HPDE6-E6E7 (cell line): Measurements from ENCODE around the gene INTS14.
"Not testable (repeated sequence)": the region's sequence is repeated elsewhere in the genome, so short reads cannot be mapped to it uniquely, and the experiment has no call there.

Experiments used
- DNase-seq: peaks from one replicate; pipeline ENCODE4 v3.0.0; 2011; ENCODE audit warnings: missing footprints; ENCODE audit errors: extremely low spot score

INTS14 gene

GRCh38 chr15:65631503-65631902 lies 20.6 kb upstream of the INTS14 start:
- DNase-seq, result no peak

DNA sequence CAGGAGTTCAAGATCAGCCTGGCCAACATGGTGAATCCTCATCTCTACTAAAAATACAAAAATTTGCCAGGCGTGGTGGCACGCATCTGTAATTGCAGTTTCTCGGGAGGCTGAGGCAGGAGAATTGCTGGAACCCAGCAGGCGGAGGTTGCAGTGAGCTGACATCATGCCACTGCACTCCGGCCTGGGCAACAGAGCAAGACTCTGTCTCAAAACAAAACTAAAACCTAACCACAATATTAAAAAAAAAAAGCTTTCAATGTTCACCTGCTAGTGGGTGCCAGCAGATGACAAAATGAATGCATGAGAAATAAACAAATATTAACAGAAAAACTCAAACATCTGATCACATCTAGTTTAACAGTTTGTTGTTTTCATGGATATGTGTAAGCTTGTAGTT lies 19.8 kb upstream of the INTS14 start:
- no peak for DNase-seq

GRCh38 chr15:65629548-65629947 lies 18.6 kb upstream of the INTS14 start:
- DNase-seq, result no peak

DNA sequence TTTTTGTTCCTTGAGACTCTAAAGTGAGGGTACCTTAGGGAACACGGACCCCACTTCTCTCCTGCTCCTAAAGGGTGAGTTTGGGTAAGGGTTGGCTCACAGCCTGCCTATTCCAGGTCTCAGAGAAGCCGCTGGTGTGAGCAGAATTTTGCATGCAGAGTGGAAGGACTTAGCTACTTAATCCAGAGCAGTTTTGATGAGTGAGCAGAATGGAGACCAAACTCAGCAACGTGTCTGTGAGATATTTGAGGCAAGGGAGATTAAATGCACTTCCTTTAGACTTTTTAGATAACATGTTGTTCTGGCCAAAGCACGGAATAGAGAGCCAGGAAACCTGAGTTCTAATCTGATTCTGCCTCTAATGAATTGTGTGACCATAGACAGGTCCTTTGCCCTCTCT lies 15.9 kb upstream of the INTS14 start:
- DNase-seq, result no peak

- DNase-seq, result no peak
Measured at GRCh38 chr15:65623103-65623502, 12.2 kb upstream of the INTS14 start.

DNA sequence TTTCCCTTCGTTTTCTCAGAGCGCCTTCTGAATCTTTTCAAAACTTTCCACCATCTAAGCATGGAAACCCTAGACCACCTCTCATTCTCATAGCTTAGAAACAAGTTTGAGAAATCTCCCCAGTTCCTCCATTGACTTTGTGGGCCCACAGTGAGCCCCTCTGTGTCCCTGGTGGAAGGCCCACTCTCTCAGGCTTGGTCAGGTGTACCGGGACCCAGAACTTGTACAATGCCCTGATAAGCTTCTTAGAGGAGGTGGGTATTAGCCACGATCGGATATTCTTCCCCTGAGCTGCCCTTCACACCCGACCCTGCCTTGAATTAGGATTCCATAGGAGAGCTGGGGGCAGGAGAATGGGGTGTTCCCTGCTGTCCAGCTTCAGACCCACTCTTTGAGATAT lies 10.7 kb upstream of the INTS14 start, which contains the start of gene SLC24A1:
TSS of gene SLC24A1 (plus strand) at position 301 of the 400 bp plus-strand sequence. CDS start 2,143 bp downstream, outside the sequence.
- DNase-seq, result no peak

DNA sequence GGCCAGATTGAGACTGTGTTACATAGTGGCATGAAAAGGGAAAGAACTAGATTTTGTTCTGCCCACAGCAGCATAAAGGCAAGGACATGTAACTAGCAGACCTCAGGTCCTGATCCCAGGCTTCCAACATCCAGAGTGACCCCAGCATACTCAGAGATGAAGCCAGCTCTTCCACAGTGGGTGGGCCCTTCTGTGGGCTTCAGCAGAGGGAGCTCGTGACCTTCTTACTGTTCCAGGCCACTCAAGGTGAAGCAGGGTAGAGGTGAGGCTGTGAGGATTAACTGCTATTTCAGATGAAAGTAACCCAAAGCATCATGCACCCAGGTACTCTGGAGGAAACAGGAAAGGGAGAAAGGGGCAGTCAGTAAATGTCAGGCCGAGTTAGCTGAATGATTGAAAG lies 9.9 kb upstream of the INTS14 start:
- DNase-seq, result no peak

GRCh38 chr15:65619626-65620290 lies 8.8 kb upstream of the INTS14 start:
- DNase-seq, result no peak

GRCh38 chr15:65618560-65619109 lies 7.7 kb upstream of the INTS14 start:
- DNase-seq, result no peak

DNA sequence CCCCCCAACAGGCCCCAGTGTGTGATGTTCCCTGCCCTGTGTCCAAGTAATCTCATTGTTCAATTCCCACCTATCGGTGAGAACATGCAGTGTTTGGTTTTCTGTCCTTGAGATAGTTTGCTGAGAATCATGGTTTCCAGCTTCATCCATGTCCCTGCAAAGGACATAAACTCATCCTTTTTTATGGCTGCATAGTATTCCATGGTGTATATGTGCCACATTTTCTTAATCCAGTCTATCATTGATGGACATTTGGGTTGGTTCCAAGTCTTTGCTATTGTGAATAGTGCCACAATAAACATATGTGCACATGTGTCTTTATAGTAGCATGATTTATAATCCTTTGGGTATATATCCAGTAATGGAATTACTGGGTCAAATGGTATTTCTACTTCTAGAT lies 5.0 kb upstream of the INTS14 start:
- DNase-seq, result not testable (repeated sequence)

GRCh38 chr15:65612949-65613744 lies 2.2 kb upstream of the INTS14 start:
- DNase-seq, result no peak

DNA sequence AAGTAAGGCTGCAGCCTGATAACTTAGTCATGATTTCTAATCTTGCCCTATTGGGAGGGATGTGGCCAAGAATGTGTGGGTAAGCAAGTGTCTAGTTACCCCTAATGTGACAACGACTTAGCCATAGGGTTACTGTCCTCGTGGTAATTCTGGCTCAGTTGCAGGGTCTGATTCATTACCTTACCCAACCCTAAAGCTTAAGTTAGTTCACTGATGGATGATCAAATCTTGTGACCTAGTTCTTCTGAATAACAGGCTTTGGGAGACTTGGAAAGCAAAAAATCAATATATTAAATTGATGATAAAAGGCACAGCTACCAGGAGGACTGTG lies 1.6 kb upstream of the INTS14 start:
- no peak for DNase-seq

- DNase-seq, result no peak
Measured at GRCh38 chr15:65611888-65612615, 1.1 kb upstream of the INTS14 start.

GRCh38 chr15:65603559-65603958 lies 7.4 kb downstream of the INTS14 start:
- no peak for DNase-seq

- no peak for DNase-seq
Measured at GRCh38 chr15:65603134-65603533, 7.8 kb downstream of the INTS14 start.

- DNase-seq, result no peak
Measured at GRCh38 chr15:65599677-65600076, 11.3 kb downstream of the INTS14 start.

DNA sequence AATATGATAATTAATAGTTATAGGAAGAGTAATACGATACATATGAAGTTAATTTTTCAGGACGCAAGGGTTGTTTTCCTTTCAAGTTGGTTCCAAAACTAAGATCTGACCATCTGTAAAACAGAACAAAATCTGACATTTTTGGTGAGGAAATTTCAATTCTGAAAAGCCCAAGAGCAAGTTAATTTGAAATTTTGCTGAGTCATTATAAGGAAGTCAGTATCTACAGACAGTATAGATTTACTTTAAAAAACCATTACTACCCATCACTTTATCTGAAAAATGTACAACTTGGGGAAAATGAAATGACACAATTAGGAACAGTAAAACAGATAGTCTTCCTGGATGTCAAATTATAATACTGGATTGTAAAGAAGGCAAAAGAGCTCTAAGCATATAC lies 12.5 kb downstream of the INTS14 start:
- DNase-seq, result no peak

DNA sequence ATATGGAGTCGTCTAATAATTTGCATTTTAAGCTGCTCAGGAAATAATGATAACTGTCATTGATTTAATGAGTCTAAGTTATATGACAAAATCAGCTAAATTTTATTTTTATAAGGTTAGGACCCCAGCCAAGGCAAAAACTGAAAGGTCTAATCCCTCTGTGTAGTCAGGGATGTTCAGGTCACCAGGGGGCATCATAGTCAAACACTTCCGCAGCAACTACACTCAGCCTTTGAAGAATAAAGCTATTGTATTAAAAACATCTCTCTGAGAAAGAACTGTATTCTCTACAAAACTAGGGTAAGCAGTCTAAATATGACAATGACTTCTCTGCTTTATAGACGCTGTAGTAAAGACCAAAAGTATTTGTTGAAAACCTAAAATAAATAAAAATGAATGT lies 15.0 kb downstream of the INTS14 start:
- no peak for DNase-seq

DNA sequence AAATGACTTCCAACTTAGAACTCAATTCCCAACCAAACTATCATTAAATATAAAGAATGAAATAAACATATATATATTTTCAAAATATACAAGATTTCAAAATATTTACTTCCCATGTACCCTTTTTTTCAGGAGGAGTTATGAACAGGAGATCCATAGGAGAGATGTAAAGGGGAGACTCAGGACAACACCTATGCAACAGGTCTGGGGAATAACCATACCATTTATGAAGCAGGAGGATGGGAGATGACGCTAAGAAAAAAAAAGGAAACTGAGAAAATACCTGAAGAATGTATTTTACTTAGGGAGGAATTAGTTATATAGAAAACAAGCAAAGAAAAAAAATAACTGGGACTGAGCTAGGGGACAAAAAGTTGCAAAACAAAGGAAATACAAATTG lies 23.8 kb downstream of the INTS14 start:
- no peak for DNase-seq

DNA sequence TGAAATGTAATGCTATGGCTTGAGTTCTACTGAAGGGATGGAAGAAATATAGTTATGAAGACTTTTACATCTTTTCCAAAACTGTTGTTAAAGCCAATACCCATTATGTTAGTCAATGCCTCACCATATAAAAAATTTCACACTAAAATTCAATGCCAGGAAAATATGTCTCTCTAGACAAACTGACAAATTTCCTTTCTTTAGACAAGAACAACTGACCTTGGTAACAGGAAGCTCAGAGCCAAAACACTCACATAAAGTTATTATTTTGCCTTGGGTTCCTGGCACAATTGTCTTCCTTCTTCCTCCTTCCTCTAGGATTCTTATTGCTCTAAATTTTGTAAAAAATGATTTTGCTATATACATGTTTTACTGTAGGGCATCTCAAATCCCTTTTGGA lies 26.7 kb downstream of the INTS14 start:
- DNase-seq, result no peak

- DNase-seq, result no peak
Measured at GRCh38 chr15:65583701-65584100, 27.2 kb downstream of the INTS14 start.

GRCh38 chr15:65580287-65580686 lies 30.6 kb downstream of the INTS14 start:
- peak; percentile 9 for DNase-seq
